ENCODE results near the gene DDRGK1. TPM values are rescaled to one million over a fixed set of nuclear protein-coding genes. Genes with fewer than 3 reads are reported as not detected.

The DDRGK1 gene
- total RNA-seq, 1 donor from 2014 or later, result 108 TPM

- Histone ChIP-seq H3K4me3 (ENCODE audit: low read depth, low read length) (no peak overlapping the region), H3K27me3 (ENCODE audit: control insufficient read depth, insufficient read depth, low read length) (no peaks in the 10 kb centered on the region), H3K36me3 (ENCODE audit: control insufficient read depth, insufficient read depth, low read length) (no peaks in the 10 kb centered on the region)
- TF ChIP-seq CTCF (IDR thresholded peaks at IDR 0.05; ENCODE audit: insufficient read depth, low read length, poor library complexity, severe bottlenecking), result no peak
- no peak for DNase-seq (ENCODE audit: low read depth)
These were observed 26.6 kb downstream of the DDRGK1 start for GRCh38 chr20:3177746-3178485.

- no peak for DNase-seq (ENCODE audit: low read depth)
- H3K27me3 ChIP-seq (ENCODE audit: control insufficient read depth, insufficient read depth, low read length), result peaks cover 6% of the 10 kb centered on the region
- TF ChIP-seq CTCF (IDR thresholded peaks at IDR 0.05; ENCODE audit: insufficient read depth, low read length, poor library complexity, severe bottlenecking), result no peak
- H3K36me3 ChIP-seq (ENCODE audit: control insufficient read depth, insufficient read depth, low read length), result no peaks in the 10 kb centered on the region
- H3K4me3 ChIP-seq (ENCODE audit: low read depth, low read length), result no peak overlapping the region
These were observed 29.2 kb downstream of the DDRGK1 start for GRCh38 chr20:3175270-3175669.

- DNase-seq (ENCODE audit: low read depth), result no peak
- TF ChIP-seq CTCF (IDR thresholded peaks at IDR 0.05; ENCODE audit: insufficient read depth, low read length, poor library complexity, severe bottlenecking), result no peak
- no peaks in the 10 kb centered on the region for H3K36me3 ChIP-seq (ENCODE audit: control insufficient read depth, insufficient read depth, low read length)
- H3K27me3 ChIP-seq (ENCODE audit: control insufficient read depth, insufficient read depth, low read length), result peaks cover 6% of the 10 kb centered on the region
- peak overlapping the region; percentile 89 for H3K4me3 ChIP-seq (ENCODE audit: low read depth, low read length)
These were observed 29.8 kb downstream of the DDRGK1 start for GRCh38 chr20:3174442-3175261.

- no peak for DNase-seq (ENCODE audit: low read depth)
- Histone ChIP-seq H3K27me3 (ENCODE audit: control insufficient read depth, insufficient read depth, low read length) (peaks cover 9% of the 10 kb centered on the region), H3K4me3 (ENCODE audit: low read depth, low read length) (peak overlapping the region; percentile 89), H3K36me3 (ENCODE audit: control insufficient read depth, insufficient read depth, low read length) (no peaks in the 10 kb centered on the region)
- TF ChIP-seq CTCF (IDR thresholded peaks at IDR 0.05; ENCODE audit: insufficient read depth, low read length, poor library complexity, severe bottlenecking), result peak; percentile 13
These were observed 30.7 kb downstream of the DDRGK1 start for GRCh38 chr20:3173610-3174441.

GRCh38 chr20:3172933-3173609 lies 31.4 kb downstream of the DDRGK1 start, which contains the start of gene LZTS3:
LZTS3 (minus strand) TSS chr20:3173549; CDS start chr20:3167163, 6,386 bp downstream.
- no peak for DNase-seq (ENCODE audit: low read depth)
- peak; percentile 17 for TF ChIP-seq CTCF (IDR thresholded peaks at IDR 0.05; ENCODE audit: insufficient read depth, low read length, poor library complexity, severe bottlenecking)
- Histone ChIP-seq H3K36me3 (ENCODE audit: control insufficient read depth, insufficient read depth, low read length) (no peaks in the 10 kb centered on the region), H3K27me3 (ENCODE audit: control insufficient read depth, insufficient read depth, low read length) (peaks cover 16% of the 10 kb centered on the region), H3K4me3 (ENCODE audit: low read depth, low read length) (peak within 1 kb of the TSS; percentile 89)
